Suprapubic skin (tissue), 3 donors: ENCODE results near the gene F2RL3.
"Not testable (repeated sequence)": the region's sequence is repeated elsewhere in the genome, so short reads cannot be mapped to it uniquely, and the experiment has no call there.

Experiments used
- POLR2A ChIP-seq, 2 donors: fragments of 450-650 bp; IDR thresholded peaks; one replicate each; pipeline ENCODE4 v1.6.1; 2017; ENCODE audit warnings: antibody characterized with exemption in 2 of 2, mild to moderate bottlenecking in 2 of 2, moderate library complexity in 2 of 2
- TF ChIP-seq, protein P1 (sequence below), 2 donors: fragments of 200-600 bp in 1 of 2; fragments of 450-650 bp in 1 of 2; sonication (generic) in 1 of 2; IDR thresholded peaks; one replicate each; pipeline ENCODE4 v1.5.1; 2016 to 2019; ENCODE audit warnings: antibody characterized with exemption in 2 of 2, mild to moderate bottlenecking in 1 of 2, moderate library complexity in 1 of 2

GRCh38 chr19:16937796-16938195 is 49.0 kb downstream of the F2RL3 start:
- TF ChIP-seq, protein P1, sequence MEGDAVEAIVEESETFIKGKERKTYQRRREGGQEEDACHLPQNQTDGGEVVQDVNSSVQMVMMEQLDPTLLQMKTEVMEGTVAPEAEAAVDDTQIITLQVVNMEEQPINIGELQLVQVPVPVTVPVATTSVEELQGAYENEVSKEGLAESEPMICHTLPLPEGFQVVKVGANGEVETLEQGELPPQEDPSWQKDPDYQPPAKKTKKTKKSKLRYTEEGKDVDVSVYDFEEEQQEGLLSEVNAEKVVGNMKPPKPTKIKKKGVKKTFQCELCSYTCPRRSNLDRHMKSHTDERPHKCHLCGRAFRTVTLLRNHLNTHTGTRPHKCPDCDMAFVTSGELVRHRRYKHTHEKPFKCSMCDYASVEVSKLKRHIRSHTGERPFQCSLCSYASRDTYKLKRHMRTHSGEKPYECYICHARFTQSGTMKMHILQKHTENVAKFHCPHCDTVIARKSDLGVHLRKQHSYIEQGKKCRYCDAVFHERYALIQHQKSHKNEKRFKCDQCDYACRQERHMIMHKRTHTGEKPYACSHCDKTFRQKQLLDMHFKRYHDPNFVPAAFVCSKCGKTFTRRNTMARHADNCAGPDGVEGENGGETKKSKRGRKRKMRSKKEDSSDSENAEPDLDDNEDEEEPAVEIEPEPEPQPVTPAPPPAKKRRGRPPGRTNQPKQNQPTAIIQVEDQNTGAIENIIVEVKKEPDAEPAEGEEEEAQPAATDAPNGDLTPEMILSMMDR (IDR thresholded peaks at IDR 0.05): not testable (repeated sequence)
- not testable (repeated sequence) for TF ChIP-seq POLR2A (IDR thresholded peaks at IDR 0.05)
